ENCODE data around the gene DNAH10.

Gene DNAH10

DNA sequence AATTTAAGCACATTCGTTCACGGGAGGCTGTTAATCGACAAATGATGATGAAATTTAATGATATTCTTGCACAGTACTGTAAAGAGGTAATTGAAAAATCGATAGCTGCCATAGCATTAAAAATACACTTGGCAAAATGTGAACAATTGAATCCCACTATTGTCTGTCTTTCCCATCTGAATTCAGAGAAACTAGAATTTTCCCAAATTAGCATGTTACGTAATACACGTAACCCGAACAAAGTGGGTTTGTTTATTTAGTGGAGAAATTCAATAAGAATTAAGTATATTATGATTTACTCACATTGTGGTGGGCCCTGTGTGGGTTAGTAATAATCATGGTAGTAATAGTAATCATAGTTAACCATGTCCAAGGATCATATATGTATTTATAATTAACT is 31.9 kb downstream of the DNAH10 start:
- no peak for DNase-seq

DNA sequence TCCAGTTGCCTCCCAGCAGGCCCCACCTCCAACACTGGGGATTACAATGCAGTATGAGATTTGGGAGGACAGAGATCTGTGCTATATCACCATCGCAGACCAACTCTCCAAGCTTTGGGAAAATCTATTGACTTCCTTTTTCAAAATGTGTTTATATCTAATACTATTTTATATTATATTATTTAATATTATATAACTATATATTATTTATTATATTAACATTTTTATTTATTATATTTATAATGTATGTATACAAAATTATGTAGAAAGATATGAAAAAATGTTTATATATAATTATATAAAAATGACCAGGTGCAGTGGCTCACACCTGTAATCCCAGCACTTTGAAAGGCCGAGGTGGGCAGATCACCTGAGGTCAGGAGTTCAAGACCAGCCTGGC is 36.4 kb downstream of the DNAH10 start:
- no peak for DNase-seq

DNA sequence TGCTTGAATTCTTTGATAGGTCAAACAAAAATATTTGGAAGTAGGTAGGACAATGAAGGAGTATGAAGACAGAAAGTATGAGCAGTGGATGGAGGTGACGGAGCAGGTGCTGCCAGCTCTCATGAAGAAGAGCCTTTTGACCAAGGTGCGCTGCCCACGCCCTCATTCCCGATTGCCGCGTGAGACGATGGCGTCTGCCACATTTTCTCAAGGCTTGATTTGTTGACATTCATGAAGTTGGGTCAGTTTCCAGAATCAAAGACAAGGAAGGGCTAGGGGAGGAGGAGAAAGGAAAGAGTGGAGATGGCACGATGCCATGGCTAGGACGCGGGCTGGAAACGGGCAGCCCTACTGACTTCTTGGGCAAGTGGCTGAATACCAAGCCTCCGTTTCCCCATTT is 37.1 kb downstream of the DNAH10 start:
- DNase-seq, result no peak

DNA sequence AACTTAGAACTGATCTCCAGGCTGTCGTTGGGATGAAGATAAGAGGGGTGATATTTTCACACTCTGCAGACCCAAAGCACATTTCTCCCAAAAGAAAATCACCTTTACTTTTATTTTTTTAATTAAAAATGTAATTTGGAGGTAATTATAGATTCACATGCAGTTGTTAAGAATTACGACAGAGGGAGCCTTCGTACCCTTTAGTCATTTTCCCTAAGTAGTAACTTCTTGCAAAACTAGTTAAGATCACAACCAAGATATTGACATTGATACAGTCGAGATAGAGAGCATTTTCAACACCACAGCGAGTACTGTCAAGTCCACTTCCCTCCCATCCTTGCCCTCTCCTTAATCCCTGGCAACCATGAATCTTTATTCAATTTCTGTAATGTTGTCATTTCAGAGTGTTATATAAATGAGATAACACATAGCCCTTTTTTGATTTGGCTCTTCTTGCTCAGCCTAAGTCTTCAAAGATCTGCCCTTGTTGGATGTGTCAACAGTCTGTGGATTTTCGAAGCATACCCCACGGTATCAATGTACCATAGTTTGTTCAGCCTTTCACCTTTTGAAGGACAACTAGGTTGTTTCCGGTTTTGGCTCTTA is 39.6 kb downstream of the DNAH10 start:
- DNase-seq, result no peak

DNA sequence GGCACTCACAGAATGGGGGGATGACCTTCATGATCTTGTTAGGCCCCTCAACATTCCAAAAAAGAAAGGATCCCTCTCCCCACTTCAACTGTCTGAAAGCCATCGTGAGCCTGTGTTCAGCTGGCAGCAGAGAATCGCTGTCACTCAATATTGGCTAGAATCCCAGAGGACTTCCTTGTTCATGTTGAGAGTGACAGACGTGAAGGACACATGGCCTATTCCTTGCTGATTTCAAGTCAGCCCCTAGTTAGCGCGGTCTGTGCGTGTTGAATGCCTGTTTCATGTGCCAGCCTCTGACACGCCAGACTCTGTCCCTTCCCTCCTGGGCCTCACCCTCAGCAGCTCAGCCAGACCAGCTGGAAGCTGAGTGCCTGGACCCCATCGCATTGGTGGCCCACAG is 43.1 kb downstream of the DNAH10 start:
- DNase-seq, result peak; percentile 19

DNA sequence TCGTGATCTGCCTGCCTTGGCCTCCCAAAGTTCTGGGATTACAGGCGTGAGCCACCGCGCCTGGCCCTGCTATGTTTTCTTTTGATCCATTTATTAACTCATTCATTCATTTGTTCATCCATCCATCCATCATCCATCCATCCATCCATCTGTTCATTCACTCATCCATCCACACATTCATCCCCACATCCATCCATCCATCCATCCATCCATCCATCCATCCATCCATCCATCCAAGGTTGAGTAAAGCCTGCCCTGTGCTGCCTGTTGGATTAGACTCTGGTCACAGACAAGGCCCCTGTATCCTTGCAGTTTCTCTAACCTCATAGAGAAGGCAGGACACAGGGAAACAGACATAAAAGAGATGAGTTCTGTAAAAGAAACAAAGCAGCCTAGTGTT is 44.9 kb downstream of the DNAH10 start:
- DNase-seq, result no peak

DNA sequence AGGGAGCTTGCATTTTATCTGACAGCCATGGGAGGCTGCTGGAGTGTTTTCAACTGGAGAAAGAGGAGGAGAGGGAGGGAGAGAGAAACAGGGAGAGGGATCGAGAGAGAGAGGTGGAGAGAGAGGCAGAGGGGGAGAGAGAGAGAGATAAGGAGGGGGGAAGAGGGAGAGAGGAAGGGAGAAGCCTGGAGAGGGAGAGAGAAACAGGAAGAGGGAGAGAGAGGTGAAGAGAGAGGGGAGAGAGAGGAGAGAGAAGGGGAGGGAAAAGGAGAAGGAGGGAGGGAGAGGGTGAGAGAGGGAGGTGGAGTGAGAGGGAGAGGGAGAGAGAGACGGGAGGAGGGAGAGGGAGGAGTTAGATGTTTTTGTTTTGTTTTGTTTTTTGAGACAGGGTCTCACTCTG is 45.6 kb downstream of the DNAH10 start:
- no peak for DNase-seq

DNA sequence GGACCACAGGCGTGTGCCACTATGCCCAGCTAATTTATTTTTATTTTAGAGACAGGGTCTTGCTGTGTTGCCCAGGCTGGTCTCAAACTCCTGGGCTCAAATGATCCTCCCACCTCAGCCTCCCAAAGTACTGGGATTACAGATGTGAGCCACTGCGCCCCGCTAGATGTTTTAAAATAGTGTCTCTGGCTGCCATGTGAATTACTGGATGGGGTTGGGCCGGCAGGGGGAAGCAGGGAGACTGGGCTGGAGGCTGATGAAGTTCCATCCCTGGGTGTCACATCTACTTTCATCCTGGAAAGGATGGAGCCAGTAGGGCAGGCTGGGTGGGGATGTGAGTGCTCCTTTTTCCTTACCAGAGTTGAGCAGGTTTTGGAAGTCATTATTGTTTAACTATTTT is 46.1 kb downstream of the DNAH10 start:
- no peak for DNase-seq

DNA sequence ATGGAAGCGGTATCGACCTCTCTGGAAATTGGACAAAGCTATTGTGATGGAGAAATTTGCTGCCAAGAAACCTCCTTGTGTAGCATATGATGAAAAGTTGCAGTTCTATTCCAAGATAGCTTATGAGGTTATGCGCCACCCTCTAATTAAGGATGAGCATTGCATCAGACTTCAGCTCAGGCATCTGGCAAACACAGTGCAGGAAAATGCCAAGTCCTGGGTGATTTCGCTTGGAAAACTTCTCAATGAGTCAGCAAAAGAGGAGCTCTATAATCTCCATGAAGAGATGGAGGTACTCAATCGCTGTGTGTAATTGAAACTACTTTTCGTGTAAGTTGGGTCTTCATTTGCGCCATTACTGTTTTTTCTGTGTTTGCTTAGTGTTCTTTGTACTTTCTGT is 51.2 kb downstream of the DNAH10 start:
- DNase-seq, result no peak

DNA sequence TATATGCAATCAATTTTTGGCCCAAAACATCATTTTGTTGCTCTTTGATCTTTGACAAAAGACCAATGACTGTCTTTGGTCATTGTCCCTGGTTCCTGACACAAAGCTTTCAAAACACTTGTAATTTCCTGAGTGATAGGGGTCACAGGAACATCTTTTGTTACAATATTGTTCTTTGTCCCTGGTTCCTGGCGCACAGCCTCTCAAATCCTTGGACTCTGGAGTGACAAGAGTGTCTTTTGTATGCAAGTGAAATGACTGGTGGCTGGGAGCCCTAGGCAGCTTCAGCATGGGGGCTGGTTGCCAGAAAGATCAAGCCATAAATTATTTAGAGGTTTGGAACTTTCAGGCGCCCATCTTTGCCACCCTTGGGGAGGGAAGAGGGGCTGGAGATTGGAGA is 53.9 kb downstream of the DNAH10 start:
- DNase-seq, result peak; percentile 58

DNA sequence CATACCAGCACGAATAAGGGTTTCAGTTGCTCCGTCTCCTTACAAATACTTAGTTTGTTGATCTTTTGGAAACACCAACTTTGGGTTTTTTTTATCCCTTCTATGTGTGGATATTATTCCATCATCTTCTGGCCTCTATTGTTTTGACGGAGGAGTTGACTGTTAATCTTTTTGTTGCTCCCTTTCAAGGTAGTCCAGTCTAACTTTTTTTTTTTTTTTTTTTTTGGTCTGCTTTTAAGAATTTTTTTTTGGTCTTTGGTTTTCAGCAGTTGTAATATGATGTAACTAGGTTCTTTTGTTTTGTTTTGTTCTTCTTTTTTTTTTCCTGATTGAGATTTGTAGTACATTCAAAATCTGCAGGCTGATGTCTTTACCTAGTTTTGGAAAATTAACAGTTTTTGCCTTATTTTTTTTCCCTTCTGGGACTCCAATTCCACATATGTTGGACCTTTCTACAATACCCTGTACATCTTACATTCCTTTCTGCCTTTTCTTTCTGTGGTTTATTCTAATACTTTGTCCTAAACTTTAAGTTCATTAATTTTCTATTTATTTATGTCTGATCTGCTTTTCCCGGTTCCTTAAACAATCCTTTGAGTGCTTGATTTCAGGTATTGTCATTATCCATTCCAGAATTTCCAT is 54.9 kb downstream of the DNAH10 start:
- no peak for DNase-seq

DNA sequence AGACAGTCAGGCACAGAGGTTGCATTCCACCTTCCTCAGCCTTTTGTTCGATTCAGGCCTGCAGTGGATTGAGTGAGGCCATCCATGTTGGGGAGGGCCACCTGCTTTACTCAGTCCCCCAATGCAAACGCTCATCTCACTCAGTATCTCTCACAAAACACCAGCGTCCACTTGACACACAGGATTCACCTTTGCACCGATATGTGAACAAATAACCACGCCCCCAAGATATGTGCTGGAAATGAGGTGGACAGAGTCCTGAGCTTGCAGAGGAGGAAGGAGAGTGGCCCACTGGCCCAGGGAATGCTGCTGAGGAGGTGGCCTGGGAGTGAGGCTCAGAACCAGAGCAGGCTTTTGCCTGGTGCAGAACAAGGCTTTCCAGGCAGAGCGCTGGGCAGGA is 60.7 kb downstream of the DNAH10 start:
- no peak for DNase-seq

DNA sequence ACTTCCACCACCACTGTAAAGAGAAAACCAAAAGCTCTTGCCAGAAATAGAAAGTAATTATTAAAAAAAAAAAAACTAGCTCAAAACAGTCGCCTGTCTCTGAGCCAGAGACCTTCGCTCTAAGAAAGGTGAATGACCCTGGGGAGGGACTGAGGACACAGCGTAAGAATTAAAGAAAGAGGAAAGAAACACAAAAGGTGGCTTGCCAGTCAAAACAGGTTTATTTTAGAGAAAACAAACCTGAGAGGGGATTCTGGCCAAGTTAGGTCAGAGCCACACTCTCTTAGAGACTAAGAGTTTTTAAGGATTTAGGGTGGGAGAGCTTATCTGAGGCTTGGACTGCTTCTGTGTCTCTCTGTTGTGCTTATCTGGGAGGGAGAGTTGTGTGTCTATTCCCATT is 66.0 kb downstream of the DNAH10 start:
- no peak for DNase-seq

DNA sequence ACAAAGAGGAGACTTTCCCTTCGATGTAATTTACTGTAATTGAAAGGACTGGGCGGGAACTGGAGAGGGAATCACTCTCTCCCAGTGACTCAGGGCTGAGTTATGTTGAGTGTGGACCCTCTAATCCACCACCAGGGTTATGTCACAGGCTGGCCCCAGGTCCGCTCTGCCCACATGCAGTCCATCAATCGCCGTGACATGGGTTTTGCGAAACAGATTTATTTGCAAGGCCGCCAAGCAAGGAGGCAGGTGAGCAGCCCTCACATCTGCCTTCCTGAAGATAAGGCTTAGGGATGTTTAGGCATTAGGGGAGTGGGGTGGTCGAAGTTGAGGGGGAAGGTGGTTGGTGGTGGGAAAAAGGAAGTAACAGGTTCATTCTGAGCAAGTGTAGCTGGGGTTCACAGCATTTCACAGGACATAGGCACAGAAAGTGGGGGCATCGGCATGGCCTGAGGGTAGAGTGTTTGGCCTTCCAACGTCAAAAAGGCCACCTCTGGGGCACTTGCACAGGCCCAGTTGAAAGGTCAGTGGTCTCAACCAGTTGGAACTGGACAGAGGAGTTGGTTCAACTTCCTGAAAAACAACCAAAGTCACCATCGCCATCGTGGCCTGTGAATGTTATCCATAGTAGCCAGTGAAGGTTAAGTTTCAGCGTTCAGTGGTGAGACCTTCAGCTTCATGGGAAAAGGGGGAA is 66.9 kb downstream of the DNAH10 start:
- no peak for DNase-seq

DNA sequence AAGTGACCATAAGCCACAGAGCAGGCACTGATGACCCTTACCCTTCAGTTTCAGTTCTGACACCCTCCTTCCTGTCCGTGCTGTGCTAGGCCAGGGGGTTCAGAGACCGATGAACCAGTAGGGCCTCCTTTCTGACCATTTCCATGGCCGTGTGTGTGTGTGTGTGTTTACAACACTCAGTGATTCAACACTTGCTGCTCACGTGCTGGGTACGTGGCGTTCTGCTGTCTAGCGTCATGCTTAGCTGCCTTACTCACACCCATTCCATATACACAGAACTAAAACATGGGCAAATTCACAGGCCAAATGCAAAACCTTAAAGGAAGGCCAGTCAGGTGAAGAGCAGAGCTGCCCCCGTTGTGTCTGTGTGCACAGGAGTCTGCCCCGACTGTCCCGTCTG is 67.5 kb downstream of the DNAH10 start:
- DNase-seq, result no peak

DNA sequence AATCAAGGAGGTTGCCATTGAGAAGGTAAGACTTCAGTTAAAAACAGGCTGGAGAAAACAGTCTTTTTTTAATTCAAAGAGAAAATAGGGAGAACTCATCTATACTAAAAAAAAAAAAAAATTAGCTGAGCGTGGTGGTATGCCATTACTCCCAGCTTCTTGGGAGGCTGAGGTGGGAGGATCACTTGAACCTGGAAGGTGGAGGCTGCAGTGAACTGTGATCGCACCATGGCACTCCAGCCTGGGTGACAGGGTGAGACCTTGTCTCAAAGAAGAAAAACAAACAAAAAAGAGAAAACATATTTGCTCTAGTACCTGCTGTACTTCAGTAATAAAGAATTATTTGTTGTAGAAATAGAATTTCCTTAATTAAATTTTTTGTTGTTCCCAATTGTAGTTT is 68.6 kb downstream of the DNAH10 start:
- no peak for DNase-seq

DNA sequence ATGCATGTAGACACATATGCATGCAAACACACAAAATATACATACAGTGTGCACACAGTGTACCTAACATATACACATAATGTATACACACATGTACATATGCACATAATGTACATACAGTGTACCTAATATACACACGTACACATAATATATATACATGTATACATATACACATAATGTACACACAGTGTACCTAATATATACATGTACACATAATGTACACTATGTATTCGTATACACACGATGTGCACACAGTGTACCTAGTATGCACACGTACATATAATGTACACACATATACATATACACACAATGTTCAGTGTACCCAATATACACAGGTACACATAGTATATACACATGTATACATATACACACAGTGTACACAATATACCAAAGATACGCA is 70.0 kb downstream of the DNAH10 start:
- DNase-seq, result no peak

DNA sequence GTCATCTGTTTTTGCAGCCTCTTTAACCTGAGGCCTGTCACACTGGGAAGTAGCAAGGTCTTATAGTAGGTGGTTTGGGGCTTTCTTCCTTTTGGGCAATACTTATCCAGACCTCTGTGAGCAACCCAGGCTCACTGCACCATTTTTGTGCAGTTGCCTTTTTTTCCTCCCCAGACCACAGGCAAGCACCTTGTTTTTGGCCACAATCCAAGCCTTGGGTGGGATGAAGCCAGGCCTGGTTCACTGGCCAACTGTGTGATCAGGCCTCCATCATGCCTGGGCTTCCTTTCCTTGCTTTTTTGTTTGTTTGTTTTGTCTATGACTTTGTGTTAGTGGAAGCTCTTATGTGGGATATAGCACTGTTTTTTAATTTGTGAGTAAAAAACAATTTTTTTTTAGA is 71.7 kb downstream of the DNAH10 start:
- no peak for DNase-seq

DNA sequence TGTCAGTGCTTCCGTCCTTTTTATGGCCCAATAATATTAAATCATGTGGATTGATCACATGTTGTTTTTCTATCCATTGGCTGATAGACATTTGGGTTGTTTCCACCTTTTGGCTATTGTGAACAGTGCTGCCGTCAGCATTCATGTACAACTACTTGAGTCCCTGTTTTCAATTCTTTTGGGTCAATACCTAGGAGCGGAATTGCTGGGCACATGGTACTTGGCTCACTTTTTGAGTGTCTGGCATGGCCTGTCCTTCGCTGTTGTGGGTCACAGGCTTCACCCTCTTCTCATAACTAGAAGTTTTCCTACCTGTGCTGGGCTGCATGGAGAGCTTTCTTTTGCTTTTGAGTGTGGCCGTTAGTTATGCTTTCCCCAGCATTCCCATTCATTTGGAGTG is 72.7 kb downstream of the DNAH10 start:
- DNase-seq, result no peak

DNA sequence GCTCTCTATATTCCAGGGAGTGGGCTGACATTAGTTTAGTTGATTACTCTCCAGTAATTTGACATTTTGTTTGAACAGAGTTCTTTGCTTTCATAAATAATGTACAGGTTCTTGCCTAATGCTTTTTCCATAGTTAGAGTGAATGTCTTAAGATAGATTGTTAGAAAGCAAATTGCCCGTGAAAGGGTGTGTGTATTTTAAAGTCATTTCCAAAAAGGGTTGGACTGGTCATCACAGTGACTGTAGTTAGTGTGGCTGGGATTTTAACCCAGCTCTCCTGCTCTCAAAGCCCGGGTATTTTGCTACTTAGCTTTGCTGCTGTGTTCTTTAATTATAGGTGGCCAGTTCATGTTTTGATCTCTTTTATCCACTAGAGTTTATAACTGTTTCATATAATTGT is 74.2 kb downstream of the DNAH10 start:
- no peak for DNase-seq

DNA sequence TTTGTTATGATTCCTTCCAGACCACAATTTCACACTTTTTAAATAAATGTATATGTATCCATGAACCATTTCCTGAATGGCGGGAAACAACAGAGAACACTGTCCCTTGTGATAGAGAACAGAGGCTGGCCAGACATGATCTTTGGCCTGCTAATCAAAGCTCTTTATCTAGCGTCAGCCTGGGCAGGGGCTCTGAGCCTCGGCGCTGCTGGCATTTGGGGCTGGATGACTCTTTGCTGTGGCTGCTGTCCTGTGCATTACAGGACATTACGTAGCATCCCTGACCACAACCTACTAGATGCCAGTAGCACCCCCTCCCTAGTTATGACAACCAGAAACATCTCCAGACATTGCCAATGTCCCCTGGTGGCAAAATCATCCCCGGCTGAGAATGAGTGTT is 77.7 kb downstream of the DNAH10 start:
- no peak for DNase-seq

DNA sequence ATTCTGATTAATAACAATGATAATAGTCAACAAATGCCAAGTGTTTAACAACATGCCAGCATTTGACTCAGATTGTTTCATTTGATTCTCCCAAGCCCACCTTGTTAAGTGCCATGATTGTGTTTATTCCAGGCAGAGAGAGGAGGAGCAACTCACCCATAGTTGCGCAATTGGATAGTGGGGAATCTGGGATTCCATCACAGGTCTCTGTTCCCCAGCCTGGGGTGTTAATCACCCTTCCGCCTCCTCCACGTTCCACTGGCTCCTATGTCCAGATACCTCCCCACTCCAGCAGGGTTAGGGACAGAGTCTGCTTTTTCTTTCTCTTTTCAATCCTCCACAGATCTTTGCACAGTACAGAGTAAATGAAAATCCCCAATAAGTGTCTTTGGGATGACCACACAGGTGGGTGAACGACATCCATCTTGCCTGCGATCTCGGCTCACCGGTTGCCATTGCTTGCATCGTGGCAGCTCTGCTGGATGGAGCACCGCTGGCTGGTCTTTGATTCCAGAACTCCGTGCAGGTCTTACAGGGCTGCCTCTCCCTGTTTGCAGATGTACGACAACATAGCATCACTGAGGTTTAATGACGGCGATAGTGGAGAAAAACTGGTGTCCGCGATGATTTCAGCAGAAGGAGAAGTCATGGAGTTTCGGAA is 78.8 kb downstream of the DNAH10 start:
- no peak for DNase-seq

DNA sequence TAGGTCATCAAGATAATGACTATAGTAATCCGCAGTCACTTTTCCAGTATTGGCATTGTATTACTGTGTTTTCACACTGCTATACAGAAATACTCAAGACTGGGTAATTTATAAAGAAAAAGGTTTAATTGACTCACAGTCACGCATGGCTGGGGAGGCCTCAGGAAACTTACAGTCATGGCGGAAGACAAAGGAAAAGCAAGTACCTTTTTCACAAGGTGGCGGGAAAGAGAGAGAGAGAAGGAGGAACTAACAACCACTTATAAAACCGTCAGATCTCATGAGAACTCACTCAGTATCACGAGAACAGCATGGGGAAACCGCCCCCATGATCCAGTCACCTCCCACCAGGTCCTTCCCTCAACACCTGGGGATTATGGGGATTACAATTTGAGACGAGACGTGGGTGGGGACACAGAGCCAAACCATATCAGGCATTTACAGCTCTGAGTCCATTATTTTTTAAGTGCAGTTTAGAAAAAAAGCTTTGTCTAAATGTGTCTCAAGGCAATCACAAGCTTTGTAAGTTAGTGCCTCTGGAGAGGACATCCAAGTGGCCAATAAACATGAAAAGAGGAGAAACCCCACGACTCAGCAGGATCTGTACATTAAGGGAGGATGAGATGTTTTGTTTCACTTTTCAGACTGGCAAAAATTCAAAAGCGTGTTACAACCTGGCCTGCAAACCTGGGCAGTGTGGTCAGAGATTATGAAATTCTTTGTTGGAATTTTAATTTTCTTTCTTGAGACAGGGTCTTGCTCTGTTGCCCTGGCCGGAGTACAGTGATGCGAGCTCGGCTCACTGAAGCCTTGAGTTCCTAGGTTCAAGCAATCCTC is 82.0 kb downstream of the DNAH10 start:
- no peak for DNase-seq

All from NCI-H2029 (cell line).